RWPE2 (cell line): Measurements from ENCODE around the gene CDON.
"Not testable (repeated sequence)": the region's sequence is repeated elsewhere in the genome, so short reads cannot be mapped to it uniquely, and the experiment has no call there.

Experiments
- ATAC-seq: fragments of 200-7000 bp; cut with Tn5 transposase; 3 replicates; pipeline ENCODE4 v1.9.1; 2021; ENCODE audit warnings: low read depth
- DNase-seq: peaks from one replicate; pipeline ENCODE4 v3.0.0-alpha.2; 2020; ENCODE audit warnings: low spot score
- H3K27ac ChIP-seq: fragments of 450-650 bp; 2 replicates; pipeline ENCODE4 v1.5.1; 2017; ENCODE audit warnings: mild to moderate bottlenecking; ENCODE audit not compliant: poor library complexity, severe bottlenecking
- H3K27me3 ChIP-seq: fragments of 250-450 bp; sonication (Bioruptor Pico); 2 replicates; pipeline ENCODE4 v1.5.1; 2021; ENCODE audit warnings: mild to moderate bottlenecking, moderate library complexity; ENCODE audit not compliant: insufficient read depth, poor library complexity, severe bottlenecking
- H3K36me3 ChIP-seq: fragments of 250-450 bp; sonication (Bioruptor Pico); 2 replicates; pipeline ENCODE4 v1.5.1; 2020; ENCODE audit warnings: low read depth, mild to moderate bottlenecking, moderate library complexity
- H3K4me1 ChIP-seq: fragments of 250-450 bp; sonication (Bioruptor Pico); 2 replicates; pipeline ENCODE4 v1.5.1; 2021; ENCODE audit warnings: mild to moderate bottlenecking, moderate library complexity; ENCODE audit not compliant: insufficient read depth, poor library complexity, severe bottlenecking
- H3K4me3 ChIP-seq: fragments of 250-450 bp; sonication (Bioruptor Pico); 2 replicates; pipeline ENCODE4 v1.5.1; 2021; ENCODE audit warnings: mild to moderate bottlenecking, moderate library complexity; ENCODE audit not compliant: severe bottlenecking
- H3K9me3 ChIP-seq: fragments of 250-450 bp; sonication (Bioruptor Pico); 2 replicates; pipeline ENCODE4 v1.5.1; 2021; ENCODE audit warnings: mild to moderate bottlenecking, moderate library complexity; ENCODE audit not compliant: severe bottlenecking
- CTCF ChIP-seq: fragments of 450-650 bp; IDR thresholded peaks from one replicate; pipeline ENCODE4 v1.5.1; 2017; ENCODE audit warnings: mild to moderate bottlenecking, moderate library complexity; ENCODE audit not compliant: poor library complexity, severe bottlenecking

CDON gene

DNA sequence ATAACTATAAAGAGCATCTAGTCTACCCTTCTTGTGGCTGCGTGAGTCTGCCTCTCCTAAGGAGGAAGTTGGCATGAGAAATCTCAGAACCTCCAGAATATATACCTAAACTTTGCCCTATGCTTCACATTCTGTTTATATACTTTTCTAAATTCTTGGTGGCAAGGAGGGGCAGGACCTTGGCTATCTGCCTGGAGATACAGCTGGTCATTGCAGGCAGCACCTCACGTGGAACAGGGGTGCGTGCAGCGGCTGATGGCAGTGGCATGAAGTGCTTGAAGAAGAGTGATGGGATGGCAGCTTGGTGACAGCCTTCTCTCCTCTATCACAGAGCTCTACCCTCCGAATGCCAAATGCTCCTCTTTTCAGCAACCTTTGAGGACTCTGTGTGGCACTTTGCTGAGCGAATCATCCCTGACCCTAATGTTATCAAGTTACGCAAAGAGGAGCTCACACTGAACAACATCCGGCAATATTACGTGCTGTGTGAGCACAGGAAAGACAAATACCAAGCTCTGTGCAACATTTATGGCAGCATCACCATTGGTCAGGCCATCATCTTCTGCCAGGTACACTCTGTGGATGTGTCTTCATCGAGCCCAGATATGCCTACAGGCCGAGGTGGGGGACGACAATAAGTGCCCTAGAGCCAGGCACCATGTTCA, 145.9 kb downstream of the CDON start:
- H3K36me3 ChIP-seq, result no peaks in the 10 kb centered on the region
- no peak overlapping the region for H3K4me3 ChIP-seq
- no peak overlapping the region for H3K27ac ChIP-seq
- H3K27me3 ChIP-seq, result no peaks in the 10 kb centered on the region
- H3K9me3 ChIP-seq, result no peaks in the 10 kb centered on the region
- no peak for ATAC-seq
- no peaks in the 10 kb centered on the region for H3K4me1 ChIP-seq
- DNase-seq, result no peak
- no peak for TF ChIP-seq CTCF

- H3K36me3 ChIP-seq, H3K4me3 ChIP-seq, DNase-seq, ATAC-seq, H3K4me1 ChIP-seq, H3K9me3 ChIP-seq, H3K27me3 ChIP-seq, H3K27ac ChIP-seq: not testable (repeated sequence)
Observed at GRCh38 chr11:125914601-125915000, 148.1 kb downstream of the CDON start.

DNA sequence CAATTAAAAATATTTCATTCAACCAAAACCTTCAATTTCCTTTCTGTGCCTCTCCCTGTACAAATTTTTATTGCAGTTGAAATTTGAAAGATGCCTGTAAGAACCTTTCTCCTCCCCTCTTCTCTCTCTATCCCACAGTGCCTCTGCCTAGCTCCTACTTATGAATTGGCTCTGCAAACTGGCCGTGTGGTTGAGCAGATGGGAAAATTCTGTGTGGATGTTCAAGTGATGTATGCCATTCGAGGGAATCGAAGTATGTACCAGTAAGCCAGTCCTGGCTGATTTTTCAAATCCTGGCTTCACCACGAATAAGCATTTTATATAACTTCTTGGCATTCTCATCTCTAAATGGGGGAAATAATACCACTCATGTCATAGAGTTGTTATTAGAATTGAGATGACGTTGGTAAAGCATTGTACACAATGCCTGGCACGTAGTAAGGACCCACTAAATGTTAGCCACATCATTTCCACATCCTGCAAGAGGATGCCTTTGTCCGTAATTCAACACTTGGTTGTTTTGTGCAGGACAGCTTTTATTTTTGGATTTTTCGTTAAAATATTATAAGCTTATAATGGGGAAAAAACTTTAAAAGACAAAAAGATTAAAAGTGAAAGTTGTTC, 152.3 kb downstream of the CDON start:
- no peak for DNase-seq
- Histone ChIP-seq H3K9me3 (no peaks in the 10 kb centered on the region), H3K27ac (no peak overlapping the region), H3K36me3 (no peaks in the 10 kb centered on the region), H3K27me3 (peaks cover 8% of the 10 kb centered on the region), H3K4me3 (no peak overlapping the region), H3K4me1 (no peaks in the 10 kb centered on the region)
- no peak for ATAC-seq
- no peak for TF ChIP-seq CTCF
